HPDE6-E6E7 (cell line): ENCODE results near the gene TRIM2.

Experiments used
- DNase-seq: peaks from one replicate; pipeline ENCODE4 v3.0.0; 2011; ENCODE audit warnings: missing footprints; ENCODE audit errors: extremely low spot score

The TRIM2 gene

DNA sequence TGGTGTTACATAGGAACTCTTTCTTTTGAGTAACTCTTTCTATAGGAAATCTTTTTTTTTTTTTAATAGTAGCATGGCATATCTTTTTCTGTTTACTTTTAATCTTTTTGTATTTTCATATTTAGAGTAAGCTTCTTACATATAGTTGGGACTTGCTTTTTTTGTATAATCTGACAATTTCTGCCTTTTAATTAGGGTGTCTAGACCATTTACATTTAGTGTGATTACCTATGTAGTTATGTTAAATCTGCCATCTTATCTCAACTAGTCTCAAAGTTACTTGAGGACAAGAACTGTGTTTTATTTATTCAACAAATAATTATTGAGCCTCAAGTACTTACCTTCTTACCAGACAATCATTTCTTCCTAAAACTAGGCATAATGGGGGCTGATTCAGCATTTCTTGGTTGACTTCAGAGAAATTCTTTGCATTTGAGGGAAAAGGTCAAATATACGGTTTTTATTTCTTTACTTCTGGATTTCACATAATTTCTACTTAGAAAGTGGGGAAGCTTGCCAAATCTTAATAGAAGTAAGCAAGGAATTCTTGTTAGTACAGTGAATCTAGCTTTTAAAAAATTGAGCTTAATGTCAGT, 168.8 kb downstream of the TRIM2 start:
- DNase-seq = no peak

DNA sequence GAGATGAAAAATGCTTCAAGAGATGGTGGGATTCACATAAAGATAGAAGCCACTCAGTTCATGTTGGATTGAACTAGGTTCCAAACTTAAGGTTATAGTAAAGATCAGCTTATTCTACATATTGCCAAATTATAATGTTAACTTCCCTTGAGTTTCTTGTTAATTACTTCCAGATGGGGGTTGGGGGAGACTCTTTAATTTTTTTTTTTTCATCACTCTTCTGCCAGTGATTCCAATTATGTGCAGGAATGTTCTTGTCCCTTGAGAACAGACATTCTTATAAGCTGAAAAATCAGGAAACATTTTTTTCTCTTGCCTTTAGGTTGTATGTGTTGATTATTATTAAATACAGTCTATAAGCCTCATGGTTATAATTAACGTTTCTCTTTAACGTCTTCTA, 170.2 kb downstream of the TRIM2 start:
- DNase-seq = no peak

DNA sequence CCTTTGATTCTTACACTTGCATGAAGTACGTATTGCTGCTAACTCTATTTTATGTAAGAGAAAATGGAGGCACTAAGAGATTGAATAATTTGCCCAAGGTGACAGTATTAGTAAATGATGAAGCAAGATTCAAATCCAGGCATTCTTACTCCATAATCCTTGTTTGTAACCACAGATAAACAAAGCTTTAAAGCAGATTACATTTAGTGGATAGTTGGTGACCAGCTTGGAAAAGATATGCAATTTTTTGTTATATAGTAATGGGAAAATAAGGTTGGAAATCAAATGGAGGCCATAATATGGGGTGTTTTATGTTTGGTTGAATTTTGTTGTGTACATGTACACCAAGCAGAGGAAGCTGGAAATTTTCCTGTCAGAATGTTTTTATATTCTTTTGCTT, 171.1 kb downstream of the TRIM2 start:
- DNase-seq = no peak

DNA sequence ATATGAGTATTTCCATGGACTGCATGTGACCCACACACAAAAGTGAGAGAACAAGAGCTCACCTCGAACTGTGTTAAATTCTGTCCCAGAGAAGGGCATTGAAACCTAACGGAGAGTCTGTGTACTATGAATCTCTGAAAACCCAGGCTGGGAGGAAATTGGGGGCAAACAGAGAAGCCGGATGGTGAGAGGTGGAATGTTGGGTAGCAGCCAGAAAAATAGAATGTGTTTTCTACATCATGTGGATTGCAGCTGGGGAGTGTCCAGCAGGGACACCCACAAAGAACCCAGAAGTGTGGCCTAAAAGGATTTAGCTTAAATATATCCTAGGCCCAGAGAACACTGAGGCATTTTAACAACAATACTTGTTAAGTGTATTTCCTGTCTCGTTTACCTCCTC, 178.9 kb downstream of the TRIM2 start:
- no peak for DNase-seq

DNA sequence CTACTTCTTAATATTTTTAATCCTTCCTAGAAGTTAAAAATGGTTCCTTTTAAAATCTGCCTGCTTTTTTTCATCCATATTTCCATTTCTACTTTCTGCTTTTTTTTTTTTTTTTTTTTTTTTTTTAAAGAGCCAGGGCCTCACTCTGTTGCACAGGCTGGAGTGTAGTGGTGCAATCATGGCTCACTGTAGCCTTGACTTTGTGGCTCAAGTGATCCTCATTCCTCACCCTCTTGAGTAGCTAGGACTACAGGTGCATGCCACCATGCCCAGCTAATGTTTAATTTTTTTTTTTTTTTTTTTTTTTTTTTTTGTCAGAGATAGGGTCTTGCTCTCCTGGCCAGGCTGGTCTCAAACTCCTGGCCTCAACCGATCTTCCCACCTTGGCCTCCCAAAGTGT, 179.9 kb downstream of the TRIM2 start:
- no peak for DNase-seq

DNA sequence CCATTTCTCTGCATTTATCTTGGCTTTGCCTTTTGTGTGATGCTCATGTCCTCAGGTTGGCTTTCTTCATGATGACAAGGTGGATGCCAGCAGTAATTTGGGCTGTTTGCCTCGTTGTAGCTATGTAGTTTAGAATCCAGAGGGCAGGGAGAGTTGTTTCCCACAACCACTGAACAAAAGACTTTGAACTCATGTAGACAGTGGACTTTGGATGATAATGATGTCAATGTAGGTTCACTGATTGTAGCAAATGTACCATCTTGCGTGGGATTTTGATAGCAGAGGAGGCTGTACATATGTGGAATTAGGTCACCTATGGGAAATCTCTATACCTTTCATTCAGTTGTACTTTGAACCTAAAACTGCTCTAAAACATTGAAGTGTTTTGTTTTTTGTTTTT, 181.5 kb downstream of the TRIM2 start:
- DNase-seq = no peak

DNA sequence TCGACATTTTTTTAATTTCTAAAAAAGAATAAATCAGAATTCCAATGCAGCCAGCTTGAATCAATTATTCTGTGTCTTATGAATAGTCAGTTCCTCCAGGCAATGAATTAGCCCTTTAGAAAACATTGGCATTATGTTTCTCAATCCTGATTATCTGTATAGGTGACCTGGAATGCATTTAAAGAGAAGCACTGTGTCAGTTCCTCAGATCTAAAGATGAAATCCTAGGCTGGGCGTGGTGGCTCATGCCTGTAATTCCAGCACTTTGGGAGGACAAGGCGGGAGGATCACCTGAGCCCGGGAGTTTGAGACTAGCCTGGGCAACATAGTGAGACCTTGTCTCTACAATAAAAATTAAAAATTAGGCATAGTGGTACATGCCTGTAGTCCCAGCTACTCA, 183.7 kb downstream of the TRIM2 start:
- no peak for DNase-seq
